Measurements from ENCODE around the gene CDH12. TPM values are rescaled to one million over a fixed set of nuclear protein-coding genes. Genes with fewer than 3 reads are reported as not detected.

CDH12 gene
- total RNA-seq, 4 donors from 2014 or later, result not detected

GRCh38 chr5:21931116-21931515 is 922.0 kb downstream of the CDH12 start:
- no peak for TF ChIP-seq POLR2A (IDR thresholded peaks at IDR 0.05)
- TF ChIP-seq, protein P1, sequence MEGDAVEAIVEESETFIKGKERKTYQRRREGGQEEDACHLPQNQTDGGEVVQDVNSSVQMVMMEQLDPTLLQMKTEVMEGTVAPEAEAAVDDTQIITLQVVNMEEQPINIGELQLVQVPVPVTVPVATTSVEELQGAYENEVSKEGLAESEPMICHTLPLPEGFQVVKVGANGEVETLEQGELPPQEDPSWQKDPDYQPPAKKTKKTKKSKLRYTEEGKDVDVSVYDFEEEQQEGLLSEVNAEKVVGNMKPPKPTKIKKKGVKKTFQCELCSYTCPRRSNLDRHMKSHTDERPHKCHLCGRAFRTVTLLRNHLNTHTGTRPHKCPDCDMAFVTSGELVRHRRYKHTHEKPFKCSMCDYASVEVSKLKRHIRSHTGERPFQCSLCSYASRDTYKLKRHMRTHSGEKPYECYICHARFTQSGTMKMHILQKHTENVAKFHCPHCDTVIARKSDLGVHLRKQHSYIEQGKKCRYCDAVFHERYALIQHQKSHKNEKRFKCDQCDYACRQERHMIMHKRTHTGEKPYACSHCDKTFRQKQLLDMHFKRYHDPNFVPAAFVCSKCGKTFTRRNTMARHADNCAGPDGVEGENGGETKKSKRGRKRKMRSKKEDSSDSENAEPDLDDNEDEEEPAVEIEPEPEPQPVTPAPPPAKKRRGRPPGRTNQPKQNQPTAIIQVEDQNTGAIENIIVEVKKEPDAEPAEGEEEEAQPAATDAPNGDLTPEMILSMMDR (IDR thresholded peaks at IDR 0.05 in 4 of 5, conservative IDR thresholded peaks at IDR 0.05 in 1 of 5), result no peak
- Histone ChIP-seq H3K27me3 (no peaks in the 10 kb centered on the region), H3K36me3 (no peaks in the 10 kb centered on the region), H3K9me3 (no peaks in the 10 kb centered on the region), H3K4me1 (no peaks in the 10 kb centered on the region), H3K4me3 (no peak overlapping the region), H3K27ac (no peak overlapping the region)
- DNase-seq (no peak), ATAC-seq (no peak)
- in situ Hi-C loops (cut with MboI; ENCODE audit: low sequenced_read_pairs in 4 of 4), result no loop called here
- intact Hi-C loops (cut with DNase I; ENCODE audit: low total_unique reads), result no loop called here

DNA sequence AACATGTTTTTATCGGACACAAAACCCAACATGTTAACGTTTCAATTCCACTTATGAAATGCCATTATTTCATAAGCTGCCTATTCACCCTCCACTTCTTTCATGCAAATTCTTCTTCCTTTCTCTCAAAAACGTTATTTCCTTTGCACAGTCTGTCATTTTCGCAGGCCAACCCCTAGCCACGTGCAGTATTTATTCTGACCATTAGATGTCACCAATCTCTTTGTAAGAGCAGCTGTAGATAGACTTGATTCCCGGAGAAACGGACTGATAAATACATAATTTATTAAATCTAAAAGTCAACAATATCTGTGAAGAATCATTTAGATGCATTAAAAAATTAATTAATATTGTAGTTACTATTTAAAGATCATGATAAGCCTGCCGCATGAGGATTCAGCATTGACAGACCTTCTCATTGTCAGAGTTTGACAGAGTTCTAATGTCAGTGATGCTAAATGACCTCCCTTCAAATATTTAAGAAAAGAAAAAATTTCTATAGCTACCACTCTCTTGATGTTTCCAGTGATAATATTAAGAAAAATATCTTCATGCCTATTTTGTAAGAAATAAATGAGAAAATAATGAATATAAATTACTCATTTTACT is 933.6 kb downstream of the CDH12 start:
- H3K27ac ChIP-seq, result no peak overlapping the region
- intact Hi-C loops (cut with DNase I; ENCODE audit: low total_unique reads), result no loop called here
- H3K4me3 ChIP-seq, result no peak overlapping the region
- in situ Hi-C loops (cut with MboI; ENCODE audit: low sequenced_read_pairs in 4 of 4), result no loop called here
- no peaks in the 10 kb centered on the region for H3K36me3 ChIP-seq
- H3K4me1 ChIP-seq, result no peaks in the 10 kb centered on the region
- H3K9me3 ChIP-seq, result no peaks in the 10 kb centered on the region
- DNase-seq (no peak), ATAC-seq (no peak)
- TF ChIP-seq, protein P1 (IDR thresholded peaks at IDR 0.05 in 4 of 5, conservative IDR thresholded peaks at IDR 0.05 in 1 of 5), result peak in 1 of 5 experiments; percentile 30
- TF ChIP-seq POLR2A (IDR thresholded peaks at IDR 0.05), result no peak
- no peaks in the 10 kb centered on the region for H3K27me3 ChIP-seq

- ATAC-seq, result no peak
- no peak overlapping the region for H3K27ac ChIP-seq
- H3K36me3 ChIP-seq, result no peaks in the 10 kb centered on the region
- no peaks in the 10 kb centered on the region for H3K27me3 ChIP-seq
- H3K9me3 ChIP-seq, result no peaks in the 10 kb centered on the region
- TF ChIP-seq, protein P1 (IDR thresholded peaks at IDR 0.05 in 4 of 5, conservative IDR thresholded peaks at IDR 0.05 in 1 of 5), result no peak
- TF ChIP-seq POLR2A (IDR thresholded peaks at IDR 0.05), result no peak
- H3K4me3 ChIP-seq, result no peak overlapping the region
- in situ Hi-C loops (cut with MboI; ENCODE audit: low sequenced_read_pairs in 4 of 4) (no loop called here), intact Hi-C loops (cut with DNase I; ENCODE audit: low total_unique reads) (no loop called here)
- H3K4me1 ChIP-seq, result no peaks in the 10 kb centered on the region
- no peak for DNase-seq
Observed at GRCh38 chr5:21918451-21918850, 934.7 kb downstream of the CDH12 start.

DNA sequence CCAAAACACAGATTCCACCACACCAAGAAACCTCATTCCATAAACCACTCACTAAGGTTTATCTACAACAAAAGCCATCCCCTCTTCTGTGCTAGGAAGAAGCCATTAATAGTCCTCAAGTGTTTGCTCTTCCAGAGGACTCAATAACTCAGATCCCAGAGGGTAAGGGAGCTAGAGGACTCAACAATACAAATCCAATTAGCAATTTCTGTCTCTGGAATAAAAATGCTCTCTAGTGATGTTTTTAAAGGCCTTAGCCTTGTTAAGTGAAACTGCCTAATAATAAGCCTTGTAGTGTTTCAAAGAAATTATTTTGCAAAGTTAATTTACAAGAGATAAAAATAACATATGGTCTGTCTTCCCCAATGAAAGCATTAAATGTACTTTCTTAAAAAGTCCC is 942.4 kb downstream of the CDH12 start:
- Histone ChIP-seq H3K27me3 (no peaks in the 10 kb centered on the region), H3K36me3 (no peaks in the 10 kb centered on the region), H3K4me1 (no peaks in the 10 kb centered on the region), H3K4me3 (no peak overlapping the region), H3K9me3 (no peaks in the 10 kb centered on the region), H3K27ac (no peak overlapping the region)
- no peak for TF ChIP-seq POLR2A (IDR thresholded peaks at IDR 0.05)
- TF ChIP-seq, protein P1 (IDR thresholded peaks at IDR 0.05 in 4 of 5, conservative IDR thresholded peaks at IDR 0.05 in 1 of 5), result no peak
- in situ Hi-C loops (cut with MboI; ENCODE audit: low sequenced_read_pairs in 4 of 4), result no loop called here
- DNase-seq, result no peak
- intact Hi-C loops (cut with DNase I; ENCODE audit: low total_unique reads), result no loop called here
- no peak for ATAC-seq

All from gastrocnemius medialis (tissue), 4 donors.